ENCODE data around the gene CDHR4.

The CDHR4 gene

GRCh38 chr3:49803465-49804140 is 3.9 kb upstream of the CDHR4 start:
- peak overlapping the region; percentile 96 for H3K4me3 ChIP-seq (ENCODE audit: control insufficient read depth, low read depth, low read length)
- DNase-seq (ENCODE audit: low read depth): no peak
- TF ChIP-seq CTCF (IDR thresholded peaks at IDR 0.05; ENCODE audit: control insufficient read depth, insufficient read depth, low read depth, low read length, missing control alignments): no peak

- peak; percentile 94 for TF ChIP-seq CTCF (IDR thresholded peaks at IDR 0.05; ENCODE audit: control insufficient read depth, insufficient read depth, low read depth, low read length, missing control alignments)
- peak within 1 kb of the TSS; percentile 96 for H3K4me3 ChIP-seq (ENCODE audit: control insufficient read depth, low read depth, low read length)
- no peak for DNase-seq (ENCODE audit: low read depth)
These were observed 3.2 kb upstream of the CDHR4 start, which contains the start of gene INKA1 for GRCh38 chr3:49802719-49803464. INKA1 (plus strand) TSS chr3:49803261; CDS start chr3:49803393, 132 bp downstream.

- no peak overlapping the region for H3K4me3 ChIP-seq (ENCODE audit: control insufficient read depth, low read depth, low read length)
- DNase-seq (ENCODE audit: low read depth): no peak
- no peak for TF ChIP-seq CTCF (IDR thresholded peaks at IDR 0.05; ENCODE audit: control insufficient read depth, insufficient read depth, low read depth, low read length, missing control alignments)
These were observed 1.5 kb upstream of the CDHR4 start for GRCh38 chr3:49801160-49801559.

- TF ChIP-seq CTCF (IDR thresholded peaks at IDR 0.05; ENCODE audit: control insufficient read depth, insufficient read depth, low read depth, low read length, missing control alignments): no peak
- DNase-seq (ENCODE audit: low read depth): no peak
- no peak overlapping the region for H3K4me3 ChIP-seq (ENCODE audit: control insufficient read depth, low read depth, low read length)
These were observed 568 bp downstream of the CDHR4 start for GRCh38 chr3:49799105-49799504.

- H3K4me3 ChIP-seq (ENCODE audit: control insufficient read depth, low read depth, low read length): no peak overlapping the region
- no peak for DNase-seq (ENCODE audit: low read depth)
- TF ChIP-seq CTCF (IDR thresholded peaks at IDR 0.05; ENCODE audit: control insufficient read depth, insufficient read depth, low read depth, low read length, missing control alignments): no peak
These were observed 4.5 kb downstream of the CDHR4 start for GRCh38 chr3:49794926-49795905.

- H3K4me3 ChIP-seq (ENCODE audit: control insufficient read depth, low read depth, low read length): no peak overlapping the region
- DNase-seq (ENCODE audit: low read depth): no peak
- no peak for TF ChIP-seq CTCF (IDR thresholded peaks at IDR 0.05; ENCODE audit: control insufficient read depth, insufficient read depth, low read depth, low read length, missing control alignments)
These were observed 5.2 kb downstream of the CDHR4 start for GRCh38 chr3:49794431-49794830.
